Tibial nerve (tissue), 4 donors: ENCODE measurements around the gene KRT9. TPM values are rescaled to one million over a fixed set of nuclear protein-coding genes. Genes with fewer than 3 reads are reported as not detected.
"Not testable (repeated sequence)": the region's sequence is repeated elsewhere in the genome, so short reads cannot be mapped to it uniquely, and the experiment has no call there.

ENCODE experiments used
- DNase-seq, 2 donors: peaks; one replicate each; pipeline ENCODE4 v3.0.0-alpha.2; 2019; ENCODE audit warnings: low spot score in 2 of 2
- H3K27ac ChIP-seq, 4 donors: fragments of 200-600 bp; sonication (generic) in 3 of 4; one replicate each; pipeline ENCODE4 v1.5.1; 2017 to 2019; ENCODE audit warnings: mild to moderate bottlenecking in 1 of 4
- H3K27me3 ChIP-seq, 2 donors: fragments of 200-600 bp; sonication (generic) in 1 of 2; one replicate each; pipeline versions ENCODE4 v1.5.1 to v1.6.0; 2017 to 2019
- H3K36me3 ChIP-seq, 3 donors: fragments of 200-600 bp; sonication (generic); one replicate each; pipeline ENCODE4 v1.5.1; 2018 to 2019
- H3K4me1 ChIP-seq, 4 donors: fragments of 200-600 bp; sonication (generic) in 3 of 4; one replicate each; pipeline ENCODE4 v1.5.1; 2017 to 2019
- H3K4me3 ChIP-seq, 4 donors: fragments of 200-600 bp; sonication (generic) in 3 of 4; one replicate each; pipeline ENCODE4 v1.5.1; 2017 to 2019; ENCODE audit warnings: mild to moderate bottlenecking in 1 of 4, moderate library complexity in 1 of 4
- H3K9me3 ChIP-seq, 4 donors: fragments of 200-600 bp; sonication (generic) in 3 of 4; one replicate each; pipeline ENCODE4 v1.5.1; 2017 to 2019
- CTCF ChIP-seq, 5 experiments: fragments of 200-600 bp in 3 of 5; fragments of 450-650 bp in 2 of 5; sonication (generic) in 3 of 5; IDR thresholded peaks; one replicate each; pipeline ENCODE4 v1.5.1; 2016 to 2019; ENCODE audit warnings: antibody characterized with exemption in 5 of 5, mild to moderate bottlenecking in 3 of 5, moderate library complexity in 2 of 5
- EP300 ChIP-seq, 2 donors: sonication (generic); formaldehyde crosslinking; IDR thresholded peaks; one replicate each; pipeline ENCODE4 v1.6.1; 2017; ENCODE audit warnings: antibody characterized with exemption in 2 of 2, mild to moderate bottlenecking in 1 of 2
- POLR2A ChIP-seq, 2 donors: fragments of 450-650 bp; IDR thresholded peaks; one replicate each; pipeline ENCODE4 v1.6.1; 2017; ENCODE audit warnings: antibody characterized with exemption in 2 of 2, mild to moderate bottlenecking in 2 of 2, moderate library complexity in 2 of 2
- WGBS, 2 donors: methylation state at CpG; one replicate each; pipeline ENCODE4 v1.1.5; 2018; 5-methylcytosine and 5-hydroxymethylcytosine counted together
- total RNA-seq, 4 donors: library from RNA; depleted of rRNA; stranded (reverse); fragments of >200 nt; gene quantifications; one replicate each; pipeline ENCODE4 v1.1.0, GENCODE V29; 2016

Gene KRT9
- total RNA-seq, 4 donors from 2014 or later, result not detected

GRCh38 chr17:41545829-41546410 is 25.9 kb downstream of the KRT9 start:
- no peak for TF ChIP-seq EP300 (IDR thresholded peaks at IDR 0.05)
- TF ChIP-seq CTCF (IDR thresholded peaks at IDR 0.05), result no peak
- TF ChIP-seq POLR2A (IDR thresholded peaks at IDR 0.05), result no peak
- Histone ChIP-seq H3K9me3 (peaks cover 0 to 5% (median 0%) of the 10 kb centered on the region in 4 donors), H3K27me3 (no peaks in the 10 kb centered on the region), H3K36me3 (no peaks in the 10 kb centered on the region), H3K4me3 (no peak overlapping the region), H3K4me1 (peaks cover 0 to 28% (median 16%) of the 10 kb centered on the region in 4 donors), H3K27ac (no peak overlapping the region)
- no peak for DNase-seq
- 78 to 81% methylated on average over 13 of the region's 13 CpGs for WGBS, 2 donors

- WGBS, 2 donors, result 84 to 90% methylated on average over 5 of the region's 5 CpGs
- H3K27ac ChIP-seq, result peak overlapping the region in 1 of 4 donors; percentile 24
- no peak for DNase-seq
- H3K27me3 ChIP-seq, result no peaks in the 10 kb centered on the region
- TF ChIP-seq EP300 (IDR thresholded peaks at IDR 0.05), result no peak
- no peak for TF ChIP-seq POLR2A (IDR thresholded peaks at IDR 0.05)
- no peak for TF ChIP-seq CTCF (IDR thresholded peaks at IDR 0.05)
- H3K36me3 ChIP-seq, result no peaks in the 10 kb centered on the region
- H3K4me1 ChIP-seq, result peaks cover 0 to 26% (median 16%) of the 10 kb centered on the region in 4 donors
- no peak overlapping the region for H3K4me3 ChIP-seq
- H3K9me3 ChIP-seq, result peaks cover 0 to 5% (median 0%) of the 10 kb centered on the region in 4 donors
Observed at GRCh38 chr17:41544935-41545334, 26.9 kb downstream of the KRT9 start.

GRCh38 chr17:41544491-41544892 is 27.4 kb downstream of the KRT9 start:
- TF ChIP-seq EP300 (IDR thresholded peaks at IDR 0.05) (no peak), CTCF (IDR thresholded peaks at IDR 0.05) (no peak), POLR2A (IDR thresholded peaks at IDR 0.05) (no peak)
- DNase-seq, result no peak
- WGBS, 2 donors, result 26 to 59% methylated on average over 5 of the region's 5 CpGs

DNA sequence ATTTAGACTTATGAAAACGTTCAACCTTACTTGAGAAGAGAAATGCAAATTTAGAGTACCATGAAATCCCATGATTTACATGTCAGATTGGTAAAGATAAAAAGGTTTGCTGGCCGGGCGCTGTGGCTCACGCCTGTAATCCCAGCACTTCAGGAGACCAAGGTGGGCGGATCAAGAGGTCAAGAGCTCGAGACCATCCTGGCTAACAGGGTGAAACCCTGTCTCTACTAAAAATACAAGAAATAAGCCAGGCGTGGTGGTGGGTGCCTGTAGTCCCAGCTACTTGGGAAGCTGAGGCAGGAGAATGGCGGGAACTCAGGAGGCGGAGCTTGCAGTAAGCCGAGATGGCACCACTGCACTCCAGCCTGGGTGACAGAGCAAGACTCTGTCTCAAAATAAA is 29.1 kb downstream of the KRT9 start:
- peak overlapping the region in 1 of 4 donors; percentile 15 for H3K27ac ChIP-seq
- not testable (repeated sequence) for H3K27me3 ChIP-seq, H3K4me3 ChIP-seq, H3K4me1 ChIP-seq, H3K36me3 ChIP-seq, H3K9me3 ChIP-seq, DNase-seq
- WGBS, 2 donors, result 91% methylated on average over 10 of the region's 10 CpGs

More at GRCh38 chr17:41544491-41544892, 27.4 kb downstream of the KRT9 start:
- H3K27me3 ChIP-seq, result no peaks in the 10 kb centered on the region
- no peak overlapping the region for H3K4me3 ChIP-seq
- peaks cover 0 to 5% (median 0%) of the 10 kb centered on the region in 4 donors for H3K9me3 ChIP-seq
- H3K36me3 ChIP-seq, result no peaks in the 10 kb centered on the region
- peaks cover 0 to 21% (median 15%) of the 10 kb centered on the region in 4 donors for H3K4me1 ChIP-seq
- no peak overlapping the region for H3K27ac ChIP-seq

DNA sequence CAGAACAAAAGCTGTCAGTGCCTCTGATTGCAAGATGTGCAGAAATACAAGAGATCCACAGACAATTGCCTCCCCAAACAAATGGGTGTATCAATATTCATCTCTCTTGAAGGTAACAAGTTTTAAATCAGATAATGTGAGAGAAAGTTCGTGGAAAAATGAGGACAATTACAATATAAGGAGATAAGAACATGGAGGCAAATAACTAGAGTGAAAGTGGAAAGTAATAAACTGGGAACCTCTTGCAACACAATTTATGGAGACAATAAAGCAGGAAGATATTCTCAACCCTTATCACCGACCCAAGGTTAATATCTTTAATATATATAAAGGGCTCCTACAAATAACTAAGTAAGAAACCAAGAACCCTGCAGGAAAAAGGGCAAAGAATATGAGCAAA is 29.5 kb downstream of the KRT9 start:
- 77 to 78% methylated on average over 2 of the region's 2 CpGs for WGBS, 2 donors

More for the DNA sequence above, 29.5 kb downstream of the KRT9 start:
- H3K36me3 ChIP-seq, result no peaks in the 10 kb centered on the region
- peak overlapping the region in 1 of 4 donors; percentile 15 for H3K27ac ChIP-seq
- no peak overlapping the region for H3K4me3 ChIP-seq
- peaks cover 0 to 3% (median 0%) of the 10 kb centered on the region in 4 donors for H3K4me1 ChIP-seq
- DNase-seq, result no peak
- peaks cover 0 to 5% (median 0%) of the 10 kb centered on the region in 4 donors for H3K9me3 ChIP-seq
- no peaks in the 10 kb centered on the region for H3K27me3 ChIP-seq
- TF ChIP-seq EP300 (IDR thresholded peaks at IDR 0.05) (no peak), CTCF (IDR thresholded peaks at IDR 0.05) (no peak), POLR2A (IDR thresholded peaks at IDR 0.05) (no peak)
